Kidney glomerular epithelial cell (primary cell): Measurements from ENCODE around the gene ELK4.
A peak's percentile ranks its signal among the peaks of the same experiment; 100 is the strongest.

Source experiments
- DNase-seq: peaks from one replicate; lab custom pipeline; 2025; lab: John Stamatoyannopoulos, UW

The ELK4 gene

DNA sequence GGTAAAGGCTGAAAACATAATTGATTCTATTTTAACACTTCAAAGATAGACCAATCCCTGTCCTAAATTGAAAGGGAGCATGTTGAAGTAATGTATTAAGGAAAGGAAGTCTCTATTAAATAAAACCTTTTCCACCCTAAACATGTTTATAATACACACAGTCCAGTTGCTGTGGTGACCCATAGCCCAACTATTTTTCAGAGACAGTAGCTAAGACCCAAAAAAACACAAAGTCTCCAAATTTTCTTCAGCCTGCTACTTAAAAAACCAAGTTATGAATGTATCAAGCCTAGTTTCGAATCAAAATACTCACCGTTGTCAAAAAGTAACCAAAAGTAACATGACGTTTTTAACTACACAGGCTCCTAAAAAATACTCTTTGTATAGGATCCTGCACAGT, 1.6 kb downstream of the ELK4 start:
- peak; percentile 31 for DNase-seq

DNA sequence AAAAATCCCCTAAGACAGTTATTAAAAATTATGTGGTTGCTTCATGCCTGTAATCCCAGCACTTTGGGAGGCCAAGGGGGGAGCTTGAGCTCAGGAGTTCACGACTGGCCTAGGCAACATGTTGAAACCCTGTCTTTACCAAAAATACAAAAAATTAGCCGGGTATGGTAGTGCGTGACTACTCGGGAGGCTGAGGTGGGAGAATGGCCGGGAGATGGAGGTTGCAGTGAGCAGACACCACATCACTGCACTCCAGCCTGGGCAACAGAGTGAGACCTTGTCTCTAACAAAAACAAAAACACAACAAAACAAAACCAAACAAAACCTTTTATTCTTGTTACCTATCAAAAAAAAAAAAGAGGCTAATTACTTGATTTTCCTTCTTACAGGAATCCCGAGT, 2.1 kb downstream of the ELK4 start:
- DNase-seq = no peak

DNA sequence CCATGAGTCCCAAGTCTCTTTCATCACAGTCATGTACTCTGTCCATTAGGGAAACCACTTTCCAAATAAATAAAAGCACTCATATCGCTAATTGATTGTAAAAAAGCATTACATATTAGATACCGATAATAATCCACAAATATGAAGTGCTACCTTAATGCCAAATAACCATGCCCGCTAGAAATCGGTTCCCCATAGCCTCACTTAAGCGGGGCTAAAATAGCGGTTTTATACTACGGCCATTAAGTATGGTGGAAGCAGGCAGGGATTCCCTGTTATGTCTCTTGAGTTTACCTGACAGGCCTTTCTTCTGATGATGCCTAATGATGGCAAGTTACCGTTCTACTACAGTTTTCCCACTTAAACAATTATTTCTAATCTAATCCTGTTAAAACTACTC, 3.9 kb downstream of the ELK4 start:
- no peak for DNase-seq

DNA sequence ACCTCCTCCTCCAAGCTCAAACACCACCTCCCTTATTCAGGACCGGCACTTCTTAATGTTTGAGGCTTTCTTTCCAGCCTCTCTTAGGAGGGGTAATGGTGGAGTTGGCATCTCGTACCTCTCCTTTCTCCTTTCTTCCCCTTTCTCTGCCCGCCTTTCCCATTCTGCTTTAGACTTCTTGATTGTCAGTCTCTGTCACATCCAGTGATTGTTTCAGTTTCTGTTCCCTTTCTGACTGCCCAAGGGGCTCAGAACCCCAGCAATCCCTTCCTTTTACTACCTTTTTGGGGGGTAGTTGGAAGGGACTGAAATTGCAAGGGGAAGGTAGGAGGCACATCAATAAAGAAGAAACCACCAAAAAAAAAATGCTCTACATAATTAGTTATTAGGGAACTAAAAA, 5.6 kb downstream of the ELK4 start:
- DNase-seq = no peak

GRCh38 chr1:205623646-205624045, 8.2 kb downstream of the ELK4 start:
- no peak for DNase-seq

GRCh38 chr1:205620269-205620668, 11.5 kb downstream of the ELK4 start:
- no peak for DNase-seq

DNA sequence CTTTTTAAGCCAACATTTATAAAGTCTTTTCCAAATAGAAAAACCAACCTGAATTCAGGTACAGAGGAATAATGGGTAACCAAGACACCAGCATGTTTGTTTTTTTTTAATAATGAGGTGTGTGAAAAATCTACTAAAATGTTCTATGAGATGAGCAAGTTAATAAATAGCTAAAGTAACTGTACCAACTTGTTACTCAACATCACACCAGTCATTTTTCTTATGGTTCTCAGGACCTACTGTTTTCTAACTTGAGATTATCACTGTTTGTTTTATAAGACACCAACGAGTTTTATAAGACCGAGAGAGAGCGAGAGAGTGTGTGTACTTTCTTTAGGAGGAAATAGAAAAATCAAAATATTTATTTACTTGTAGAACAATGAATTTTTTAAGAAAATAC, 12.4 kb downstream of the ELK4 start:
- DNase-seq = peak; percentile 60

DNA sequence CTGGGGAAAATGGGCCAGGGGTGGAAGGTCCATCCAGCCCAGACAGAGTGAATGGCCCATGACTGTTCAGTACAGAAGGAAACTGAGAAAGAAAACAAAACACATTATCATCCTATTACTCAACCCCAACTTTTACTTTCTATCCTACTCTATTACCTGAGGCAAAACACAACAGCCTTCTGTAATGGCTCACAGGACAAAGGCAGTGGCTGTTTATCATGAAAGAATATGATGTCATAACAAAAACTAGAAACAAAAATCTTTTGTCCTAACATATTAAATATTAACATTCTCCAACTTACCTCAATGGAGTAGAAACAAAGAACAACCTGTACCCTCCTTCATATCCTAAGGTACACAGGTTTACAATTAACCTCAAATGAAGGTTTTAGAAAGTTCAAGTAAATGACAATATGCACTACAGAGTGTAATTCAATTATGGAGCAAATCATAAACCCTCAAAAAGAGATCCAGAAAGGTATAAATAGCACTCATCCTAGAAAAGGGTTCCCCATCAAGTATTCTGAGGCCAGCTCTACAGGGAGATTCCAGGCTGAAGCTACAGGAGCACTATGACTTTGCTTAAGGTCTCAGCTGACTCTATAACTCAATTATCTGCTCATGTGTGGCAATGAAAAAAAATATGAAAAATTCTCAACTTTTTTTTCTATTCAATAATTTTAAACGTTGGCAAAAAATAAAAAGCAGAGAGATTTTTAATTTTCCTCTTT, 15.1 kb downstream of the ELK4 start:
- DNase-seq = no peak

GRCh38 chr1:205615789-205616188, 16.0 kb downstream of the ELK4 start:
- no peak for DNase-seq

GRCh38 chr1:205613854-205614412, 17.9 kb downstream of the ELK4 start:
- DNase-seq = no peak

DNA sequence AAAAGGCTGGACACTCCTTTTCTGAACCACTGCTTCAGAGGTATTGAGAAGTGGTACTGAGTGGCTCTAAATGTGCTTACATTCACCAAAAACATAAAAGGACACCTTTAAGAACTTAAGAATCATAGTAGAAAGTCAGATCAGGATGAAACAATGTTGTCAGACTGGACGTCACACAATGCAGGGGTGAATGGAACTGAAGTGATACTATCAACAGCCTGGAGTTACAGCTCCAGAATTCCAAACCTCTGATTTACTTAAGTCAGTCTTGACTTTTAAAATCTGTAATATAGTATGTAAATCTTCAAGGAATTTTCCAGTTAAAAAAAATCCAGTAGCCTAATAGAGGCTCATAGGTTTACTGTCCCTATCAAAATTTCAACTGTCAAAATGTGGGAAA, 19.3 kb downstream of the ELK4 start:
- DNase-seq = no peak

- no peak for DNase-seq
These were observed 19.7 kb downstream of the ELK4 start for GRCh38 chr1:205612104-205612503.

GRCh38 chr1:205610901-205611466, 20.8 kb downstream of the ELK4 start:
- DNase-seq = no peak

GRCh38 chr1:205610036-205610435, 21.8 kb downstream of the ELK4 start:
- DNase-seq = peak; percentile 39

DNA sequence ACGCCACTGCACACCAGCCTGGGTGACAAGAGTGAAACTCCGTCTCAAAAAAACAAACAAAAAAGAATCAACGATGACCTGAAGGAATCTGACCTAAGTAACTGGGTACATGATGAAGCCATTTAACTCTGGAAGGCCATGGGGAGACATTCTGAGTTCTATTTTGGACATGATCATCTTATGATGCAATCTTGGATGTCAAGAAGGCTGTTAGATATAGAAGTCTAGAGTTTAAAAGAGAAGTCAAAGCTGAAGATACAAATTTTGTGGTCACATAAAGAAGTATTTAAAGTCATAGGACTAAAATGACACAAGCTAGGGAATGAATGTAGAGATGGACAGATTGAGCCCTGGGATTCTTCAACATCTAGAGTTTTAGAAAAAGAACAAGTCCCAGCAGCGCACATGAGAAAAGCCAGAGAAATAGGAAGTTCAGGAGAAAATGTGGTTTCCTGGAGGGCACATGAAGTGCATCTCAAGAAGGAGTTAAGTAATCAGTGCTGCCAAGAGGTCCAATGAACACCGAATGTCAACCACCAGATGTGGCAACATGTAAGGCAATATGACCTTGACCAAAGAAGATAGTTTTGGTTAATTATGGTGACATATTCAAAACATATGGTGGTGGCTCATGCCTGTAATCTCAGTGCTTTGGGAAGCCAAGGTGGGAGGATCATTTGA, 26.8 kb downstream of the ELK4 start:
- no peak for DNase-seq

DNA sequence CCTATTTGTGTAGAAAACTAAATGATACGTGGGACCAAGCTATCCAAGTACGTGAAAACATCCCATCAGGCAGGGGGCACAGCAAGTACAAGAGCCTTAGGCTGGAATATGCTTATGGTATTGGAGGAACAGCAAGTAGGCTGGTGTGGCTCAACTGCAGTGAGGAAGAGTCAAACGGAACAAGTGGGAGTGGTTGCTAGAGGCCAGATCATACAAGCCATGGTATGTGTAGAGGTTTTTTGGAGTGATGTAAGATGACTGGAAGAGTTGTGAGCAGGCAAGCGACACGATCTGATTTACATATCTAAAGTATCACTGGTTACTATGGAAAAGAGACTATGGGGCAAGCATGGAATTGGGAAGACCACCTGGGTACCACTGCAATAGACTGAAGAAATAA, 27.8 kb downstream of the ELK4 start:
- DNase-seq = no peak

DNA sequence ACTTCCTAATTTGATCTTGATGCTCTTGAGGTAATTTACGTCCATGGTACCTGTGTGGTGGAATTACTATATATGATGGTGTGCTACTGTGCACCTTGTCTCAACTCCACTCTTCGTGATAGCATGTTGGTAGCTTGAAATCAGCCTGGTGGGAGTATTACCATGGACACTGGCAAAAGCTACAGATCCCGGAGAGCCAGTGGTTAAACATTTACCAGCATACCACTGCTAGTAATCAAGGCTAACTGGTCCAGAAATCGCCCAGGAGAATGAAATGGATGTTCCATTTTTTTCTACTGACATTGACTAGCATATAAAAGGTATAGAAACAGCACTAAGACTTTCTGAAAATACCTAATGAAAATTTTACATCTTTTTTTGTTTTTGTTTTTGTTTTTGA, 30.6 kb downstream of the ELK4 start:
- DNase-seq = peak; percentile 87

GRCh38 chr1:205600085-205600484, 31.7 kb downstream of the ELK4 start:
- peak; percentile 74 for DNase-seq

- DNase-seq = no peak
These were observed 32.2 kb downstream of the ELK4 start for GRCh38 chr1:205599669-205600042.

DNA sequence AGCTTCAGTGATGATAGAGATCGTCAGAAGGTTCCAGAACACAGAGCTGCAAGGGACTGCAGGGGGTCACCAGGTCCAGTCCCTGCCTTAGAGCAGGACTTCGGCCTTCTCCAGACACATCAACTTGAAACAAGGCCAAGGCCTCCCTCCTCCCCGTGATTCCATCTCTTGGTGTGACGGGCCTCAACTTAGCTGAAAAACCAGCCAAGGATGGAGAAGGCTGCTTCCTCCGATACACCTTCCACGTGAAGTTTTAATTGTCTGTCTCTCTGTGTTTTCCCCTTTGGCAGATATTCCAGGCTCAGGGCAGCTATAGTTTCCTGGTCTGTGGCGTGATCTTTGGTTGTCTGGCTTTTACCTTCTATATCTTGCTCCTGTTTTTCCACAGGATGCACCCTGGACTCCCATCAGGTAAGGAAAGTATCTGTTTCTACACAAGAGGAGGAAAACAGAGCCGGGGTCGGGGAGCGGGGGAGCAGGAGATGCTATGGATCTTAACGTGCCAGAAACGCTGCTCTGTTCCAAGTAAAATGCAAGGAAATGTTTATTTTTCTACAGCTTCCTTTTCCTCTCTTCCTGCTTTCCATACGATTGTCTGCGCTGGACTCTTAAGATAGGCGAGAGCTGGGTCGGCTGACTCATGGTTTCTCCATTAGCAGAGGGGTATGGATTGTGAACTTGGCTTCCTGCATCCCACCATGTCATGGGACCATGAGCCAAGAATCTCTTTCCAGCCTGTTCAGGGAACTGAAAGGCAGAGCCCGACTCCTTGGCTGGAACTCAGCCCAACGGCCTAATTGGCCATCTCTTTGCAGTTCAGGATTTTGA, 32.8 kb downstream of the ELK4 start:
- peak; percentile 21 for DNase-seq

DNA sequence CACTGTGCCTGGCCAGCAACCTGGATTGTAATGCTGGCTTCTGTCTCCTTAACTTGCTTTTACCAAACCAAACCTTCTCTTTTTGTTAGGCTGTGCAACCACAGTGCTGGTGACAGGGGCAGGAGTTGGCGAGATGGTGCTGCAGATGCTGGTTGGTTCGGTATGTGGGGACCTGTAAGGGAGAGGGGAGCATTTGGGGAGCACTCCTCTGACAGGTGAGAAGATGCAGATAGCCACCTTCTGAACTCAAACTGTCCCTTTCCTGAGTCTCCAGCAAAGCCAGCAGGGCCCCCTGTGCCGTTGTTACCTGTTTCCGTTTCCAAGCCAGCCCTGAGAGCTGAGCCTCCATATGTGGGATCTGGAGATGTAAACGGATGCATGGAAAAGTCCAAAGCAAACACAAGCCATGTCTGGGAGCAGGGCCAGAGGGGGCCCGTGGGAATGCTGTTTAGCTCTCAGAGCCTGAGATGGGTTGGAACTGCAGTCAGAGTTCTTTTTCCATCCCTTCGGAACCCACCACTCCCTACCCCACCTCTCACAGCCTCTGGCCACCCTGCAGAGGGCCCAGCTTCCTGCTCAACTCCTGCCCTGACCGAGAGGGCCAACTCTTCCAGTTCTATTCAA, 34.0 kb downstream of the ELK4 start:
- DNase-seq = no peak

DNA sequence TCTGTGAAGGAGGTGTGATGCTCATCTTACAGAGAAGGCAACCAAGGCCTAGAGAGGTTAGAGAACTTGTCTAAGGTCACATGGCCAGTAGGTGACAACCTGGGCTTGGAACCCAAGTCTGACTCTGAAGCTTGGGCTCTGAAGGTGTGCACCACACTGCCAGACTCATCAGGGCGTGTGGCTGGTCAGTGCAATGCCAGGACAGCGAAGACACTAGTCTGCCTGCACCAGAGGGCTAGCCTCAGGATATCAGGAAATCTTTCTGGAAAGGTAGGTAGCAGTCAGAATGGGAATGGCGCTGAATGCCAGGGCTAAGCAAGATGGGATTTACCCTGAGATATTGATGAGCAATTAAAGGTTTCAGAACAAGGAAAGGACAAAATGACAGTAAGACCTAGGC, 34.9 kb downstream of the ELK4 start:
- no peak for DNase-seq
